Activated CD8-positive, alpha-beta T cell treated with anti-CD3 and anti-CD28 coated beads for 36 hours (primary cell): ENCODE results near the gene TTC39C. TPM values are rescaled to one million over a fixed set of nuclear protein-coding genes. Genes with fewer than 3 reads are reported as not detected.

Experiments used
- ATAC-seq: fragments of 200-7000 bp; cut with Tn5 transposase; one replicate; pipeline ENCODE4 v1.10.0; 2021; ENCODE audit warnings: mild to moderate bottlenecking, moderate library complexity
- CTCF ChIA-PET: fragments of 350-600 bp; sonication (Branson Sonifier 250); formaldehyde crosslinking; loops from one replicate; lab custom pipeline; 2021; ENCODE audit warnings: antibody characterized with exemption; lab: Charles Lee
- POLR2A ChIA-PET: fragments of 350-600 bp; sonication (Branson Sonifier 250); formaldehyde crosslinking; loops from one replicate; lab custom pipeline; 2021; ENCODE audit warnings: antibody characterized with exemption; lab: Charles Lee
- DNase-seq: peaks from one replicate; pipeline ENCODE4 v3.0.0-alpha.2; 2020
- H3K27ac Mint-ChIP-seq: one replicate; pipeline ENCODE4 v1.8.0; 2021; ENCODE audit warnings: mild to moderate bottlenecking, mixed read lengths
- H3K27me3 Mint-ChIP-seq: one replicate; pipeline ENCODE4 v1.8.0; 2021; ENCODE audit warnings: mixed read lengths
- H3K36me3 Mint-ChIP-seq: one replicate; pipeline ENCODE4 v1.8.0; 2021; ENCODE audit warnings: low read depth, mixed read lengths
- H3K4me1 Mint-ChIP-seq: one replicate; pipeline ENCODE4 v1.8.0; 2021; ENCODE audit warnings: low read depth, mixed read lengths
- H3K4me3 Mint-ChIP-seq: one replicate; pipeline ENCODE4 v1.8.0; 2021; ENCODE audit warnings: mild to moderate bottlenecking, moderate library complexity, mixed read lengths
- H3K9me3 Mint-ChIP-seq: one replicate; pipeline ENCODE4 v1.8.0; 2021; ENCODE audit warnings: mixed read lengths
- CTCF ChIP-seq: fragments of 200-600 bp; IDR thresholded peaks from one replicate; pipeline ENCODE4 v1.8.0; 2022; ENCODE audit warnings: antibody characterized with exemption, mild to moderate bottlenecking
- intact Hi-C: fragments of 100-400 bp; cut with micrococcal nuclease; formaldehyde crosslinking; loops from one replicate; pipeline ENCODE4 v1.10.0; 2022
- total RNA-seq, 2 experiments: library from RNA; stranded (reverse); gene quantifications; one replicate each; pipeline ENCODE4 v1.2.3, GENCODE V29; 2021

Gene TTC39C
- total RNA-seq, 2 experiments from 2014 or later = 37.9 to 43.0 TPM

DNA sequence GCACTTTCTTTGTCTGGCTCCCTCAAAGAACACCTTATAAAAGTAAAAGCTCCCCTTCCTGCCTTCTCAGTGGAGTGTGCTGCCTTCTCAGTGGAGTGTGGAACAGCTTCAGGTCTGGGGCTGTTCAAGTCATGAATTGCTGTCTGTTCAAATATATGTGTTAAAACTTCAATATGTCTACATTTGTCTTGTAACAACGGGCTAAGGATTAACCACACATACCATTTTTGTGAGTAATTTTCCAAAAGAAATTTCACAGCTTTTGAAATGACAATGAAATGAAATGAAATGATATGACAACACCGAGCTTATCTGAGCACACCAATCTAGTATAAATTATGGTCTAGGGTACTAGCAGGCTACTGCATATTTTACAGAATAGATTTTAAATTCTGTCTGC, 167.3 kb downstream of the TTC39C start:
- TF ChIP-seq CTCF = no peak
- ATAC-seq (no peak), DNase-seq (no peak)
- no peak overlapping the region for H3K27ac Mint-ChIP-seq
- no peaks in the 10 kb centered on the region for H3K4me1 Mint-ChIP-seq
- CTCF ChIA-PET = interaction anchor here (1.0 kb wide), 1 partner anchor 9 kb away, joined by 3 read pairs; no protein-coding TSS in a partner anchor
- no peaks in the 10 kb centered on the region for H3K36me3 Mint-ChIP-seq
- no peak overlapping the region for H3K4me3 Mint-ChIP-seq
- no peaks in the 10 kb centered on the region for H3K9me3 Mint-ChIP-seq
- POLR2A ChIA-PET = no interaction called here
- intact Hi-C loops = no loop called here
- peaks cover 5% of the 10 kb centered on the region for H3K27me3 Mint-ChIP-seq

Other genes starting within 250 kb of the TTC39C start
- gene CABYR, start 124.3 kb downstream of the TTC39C start, total RNA-seq = 1 to 10 TPM; 1.3 to 2.1 TPM